HCT116 (cell line): ENCODE data around the gene GJB1. TPM values are rescaled to one million over a fixed set of nuclear protein-coding genes. Genes with fewer than 3 reads are reported as not detected.

ENCODE experiments used
- ATAC-seq: fragments of 200-7000 bp; cut with Tn5 transposase; 2 replicates; pipeline ENCODE4 v1.9.1; 2020; ENCODE audit warnings: mild to moderate bottlenecking, moderate library complexity
- BruUV-seq: library from RNA; stranded (reverse); fragments of 400-500 nt; replicated peaks from 2 replicates; lab custom pipeline; 2021; lab: Mats Ljungman, UMichigan
- CTCF ChIA-PET: fragments of 300-600 bp; sonication (Branson Sonifier 250); formaldehyde crosslinking; loops from one replicate; lab custom pipeline; 2021; ENCODE audit warnings: antibody characterized with exemption; lab: Charles Lee
- POLR2A ChIA-PET: fragments of 300-600, 350-600 bp; sonication (Branson Sonifier 250); formaldehyde crosslinking; loops from one replicate; lab custom pipeline; 2021; ENCODE audit warnings: antibody characterized with exemption; lab: Charles Lee
- RAD21 ChIA-PET, 2 experiments: fragments of 300-600 bp; sonication (Branson Sonifier 250); formaldehyde crosslinking; loops; one replicate each; lab custom pipeline; 2023; ENCODE audit warnings: low total read pairs in 2 of 2; ENCODE audit not compliant: uncharacterized antibody in 2 of 2, unreplicated experiment in 2 of 2, low non-redundant PET in 1 of 2; lab: Charles Lee
- DNase-seq: peaks from one replicate; pipeline ENCODE4 v3.0.0-alpha.2; 2010; ENCODE audit warnings: low read depth, low spot score
- H2AFZ ChIP-seq: fragments of 200-600 bp; shearing (Covaris generic), sonication (generic); 2 replicates; pipeline ENCODE4 v1.6.1; 2017; ENCODE audit warnings: low read depth, mixed run types, mixed read lengths, antibody characterized with exemption, low read length; ENCODE audit not compliant: poor library complexity, severe bottlenecking
- H3K27ac ChIP-seq: 2 replicates; pipeline ENCODE4 v1.5.1; 2012; ENCODE audit warnings: low read depth, low read length
- H3K27me3 ChIP-seq: fragments of 200-600 bp; sonication (generic); 2 replicates; pipeline ENCODE4 v1.6.1; 2016; ENCODE audit warnings: mixed run types, low read length, mixed read lengths; ENCODE audit not compliant: insufficient read depth
- H3K36me3 ChIP-seq, 2 experiments: fragments of 200-500 bp in 1 of 2; fragments of 200-600 bp in 1 of 2; sonication (Bioruptor generic) in 1 of 2; sonication (generic) in 1 of 2; 2 replicates each; pipeline versions ENCODE4 v1.5.1 to v1.6.1; 2014 to 2016; ENCODE audit warnings: low read length in 2 of 2, inconsistent platforms in 1 of 2, mixed read lengths in 1 of 2, mixed run types in 1 of 2; ENCODE audit not compliant: insufficient read depth in 2 of 2, control insufficient read depth in 1 of 2
- H3K4me1 ChIP-seq, 2 experiments: fragments of 200-600 bp in 1 of 2; sonication (generic) in 1 of 2; 2 replicates each; pipeline versions ENCODE4 v1.5.1 to v1.6.1; 2012 to 2017; ENCODE audit warnings: low read length in 2 of 2, inconsistent platforms in 1 of 2, mild to moderate bottlenecking in 1 of 2, mixed read lengths in 1 of 2, mixed run types in 1 of 2, moderate library complexity in 1 of 2; ENCODE audit not compliant: insufficient read depth in 2 of 2, control insufficient read depth in 1 of 2
- H3K4me2 ChIP-seq: fragments of 200-600 bp; sonication (generic); 2 replicates; pipeline ENCODE4 v1.6.1; 2017; ENCODE audit warnings: mixed run types, low read length, mixed read lengths
- H3K4me3 ChIP-seq, 2 experiments: fragments of 200-600 bp in 1 of 2; sonication (generic) in 1 of 2; replicated peaks in 1 of 2; 2 replicates each; pipeline ENCODE4 v1.5.1; 2011 to 2016; ENCODE audit warnings: low read length in 2 of 2, control low read depth in 1 of 2, low read depth in 1 of 2, mild to moderate bottlenecking in 1 of 2, mixed read lengths in 1 of 2, mixed run types in 1 of 2
- H3K79me2 ChIP-seq: fragments of 200-600 bp; sonication (generic); 2 replicates; pipeline ENCODE4 v1.6.1; 2017; ENCODE audit warnings: mild to moderate bottlenecking, mixed run types, low read length, moderate library complexity, mixed read lengths; ENCODE audit not compliant: insufficient read depth
- H3K9ac ChIP-seq: fragments of 200-600 bp; sonication (generic); 2 replicates; pipeline ENCODE4 v1.6.1; 2016; ENCODE audit warnings: low read length, mixed read lengths
- H3K9me2 ChIP-seq: fragments of 200-600 bp; sonication (generic), shearing (Covaris generic); 2 replicates; pipeline ENCODE4 v1.6.1; 2017; ENCODE audit warnings: mixed run types, mild to moderate bottlenecking, moderate library complexity; ENCODE audit not compliant: insufficient read depth
- H3K9me3 ChIP-seq, 2 experiments: fragments of 200-500 bp in 1 of 2; fragments of 200-600 bp in 1 of 2; sonication (Bioruptor generic) in 1 of 2; sonication (generic) in 1 of 2; 2 replicates each; pipeline ENCODE4 v1.6.1; 2014 to 2017; ENCODE audit warnings: low read length in 2 of 2, mixed read lengths in 2 of 2, inconsistent platforms in 1 of 2, low read depth in 1 of 2, mild to moderate bottlenecking in 1 of 2, mixed run types in 1 of 2, moderate library complexity in 1 of 2; ENCODE audit not compliant: control insufficient read depth in 1 of 2, insufficient read depth in 1 of 2
- H4K20me1 ChIP-seq: fragments of 200-600 bp; sonication (generic), shearing (Covaris generic); 2 replicates; pipeline ENCODE4 v1.6.1; 2017; ENCODE audit warnings: mixed run types, mild to moderate bottlenecking, moderate library complexity; ENCODE audit not compliant: insufficient read depth
- CBX3 ChIP-seq: IDR thresholded peaks from 2 replicates; pipeline ENCODE4 v1.6.1; 2012; ENCODE audit warnings: low read depth
- CEBPB ChIP-seq: IDR thresholded peaks from 2 replicates; pipeline ENCODE4 v1.6.1; 2012; ENCODE audit warnings: low read depth
- CTCF ChIP-seq, 3 experiments: fragments of 200-600 bp in 1 of 3; sonication (generic) in 1 of 3; IDR thresholded peaks in 2 of 3; conservative IDR thresholded peaks in 1 of 3; 2 replicates each; pipeline ENCODE4 v1.5.1; 2012 to 2017; ENCODE audit warnings: low read depth in 2 of 3, low read length in 2 of 3, antibody characterized with exemption in 1 of 3, borderline replicate concordance in 1 of 3, control low read depth in 1 of 3, mild to moderate bottlenecking in 1 of 3, mixed read lengths in 1 of 3, mixed run types in 1 of 3, moderate library complexity in 1 of 3; ENCODE audit not compliant: insufficient read depth in 1 of 3
- ELF1 ChIP-seq: IDR thresholded peaks from 2 replicates; pipeline ENCODE4 v1.6.1; 2012; ENCODE audit warnings: low read depth, borderline replicate concordance
- EZH2 ChIP-seq: fragments of 200-600 bp; sonication (generic); IDR thresholded peaks from 2 replicates; pipeline ENCODE4 v1.6.1; 2017; ENCODE audit warnings: antibody characterized with exemption, mixed run types
- EZH2phosphoT487 ChIP-seq: fragments of 200-600 bp; IDR thresholded peaks from 2 replicates; pipeline ENCODE4 v1.6.1; 2018; ENCODE audit warnings: antibody characterized with exemption, borderline replicate concordance
- FOSL1 ChIP-seq: IDR thresholded peaks from 2 replicates; pipeline ENCODE4 v1.6.1; 2012; ENCODE audit warnings: low read depth
- JUND ChIP-seq: IDR thresholded peaks from 2 replicates; pipeline ENCODE4 v1.6.1; 2012
- MAX ChIP-seq: IDR thresholded peaks from 2 replicates; pipeline ENCODE4 v1.6.1; 2012
- POLR2AphosphoS5 ChIP-seq: IDR thresholded peaks from 2 replicates; pipeline ENCODE4 v1.6.1; 2011; ENCODE audit warnings: mild to moderate bottlenecking, low read depth, low read length, moderate library complexity
- RAD21 ChIP-seq: IDR thresholded peaks from 2 replicates; pipeline ENCODE4 v1.6.1; 2012; ENCODE audit warnings: low read depth, mild to moderate bottlenecking
- ZNF274 ChIP-seq: fragments of 200-500 bp; sonication (Bioruptor generic); IDR thresholded peaks from 2 replicates; pipeline ENCODE4 v1.6.1; 2014; ENCODE audit warnings: mild to moderate bottlenecking, low read depth, low read length, inconsistent platforms
- intact Hi-C: fragments of 100-400 bp; cut with micrococcal nuclease; formaldehyde crosslinking; loops from 2 replicates; pipeline ENCODE4 v1.10.0; 2022
- total RNA-seq: library from RNA; stranded (reverse); gene quantifications from one replicate; pipeline ENCODE4 v1.2.1, GENCODE V29; 2021; ENCODE audit not compliant: unreplicated experiment

Gene GJB1
- total RNA-seq, 1 experiment from 2014 or later = not detected

- no peak for DNase-seq
- Histone ChIP-seq H3K9me3 (no peaks in the 10 kb centered on the region), H3K27me3 (no peaks in the 10 kb centered on the region), H4K20me1 (no peaks in the 10 kb centered on the region)
- RAD21 ChIA-PET = interaction anchor here in 1 of 2 experiments (0.5 kb wide), 1 partner anchor 105 kb away, joined by 3 read pairs; no protein-coding TSS in a partner anchor
- POLR2A ChIA-PET = no interaction called here
- TF ChIP-seq ZNF274 (no peak), JUND (no peak), EZH2phosphoT487 (no peak), MAX (no peak), CTCF (IDR thresholded peaks at IDR 0.05 in 2 of 3, conservative IDR thresholded peaks at IDR 0.05 in 1 of 3; ENCODE audit: borderline replicate concordance in 1 of 3, insufficient read depth in 1 of 3, low read depth in 2 of 3, low read length in 2 of 3) (no peak), RAD21 (no peak), CEBPB (no peak), ELF1 (no peak), CBX3 (no peak), FOSL1 (no peak), EZH2 (no peak), POLR2AphosphoS5 (no peak)
- TF ChIP-seq, all 23 proteins: peak for 0
- no TSS peak for BruUV-seq
- Histone ChIP-seq H3K4me1 (peaks cover 3 to 18% of the 10 kb centered on the region in 2 experiments; a peak in 3 of 4 replicates), H3K9ac (no peak overlapping the region), H3K27ac (no peak overlapping the region), H3K4me2 (no peak overlapping the region), H3K9me2 (no peaks in the 10 kb centered on the region), H3K4me3 (no peak overlapping the region), H2AFZ (no peak overlapping the region), H3K36me3 (no peaks in the 10 kb centered on the region), H3K79me2 (no peaks in the 10 kb centered on the region)
- ATAC-seq = no peak
- CTCF ChIA-PET = no interaction called here
- intact Hi-C loops = no loop called here
Observed at GRCh38 chrX:71184092-71184491, 38.9 kb upstream of the GJB1 start.
